GM12891 (cell line): ENCODE measurements around the gene RBPJ.

Experiments
- POLR2A ChIP-seq: IDR thresholded peaks from 2 replicates; pipeline ENCODE4 v1.6.1; 2011; ENCODE audit warnings: low read depth, low read length, control low read depth
- POLR2AphosphoS5 ChIP-seq: IDR thresholded peaks from 2 replicates; pipeline ENCODE4 v1.6.1; 2011; ENCODE audit warnings: low read depth, low read length, control low read depth
- TAF1 ChIP-seq: IDR thresholded peaks from 2 replicates; pipeline ENCODE4 v1.6.1; 2011; ENCODE audit warnings: low read depth, low read length, control low read depth

DNA sequence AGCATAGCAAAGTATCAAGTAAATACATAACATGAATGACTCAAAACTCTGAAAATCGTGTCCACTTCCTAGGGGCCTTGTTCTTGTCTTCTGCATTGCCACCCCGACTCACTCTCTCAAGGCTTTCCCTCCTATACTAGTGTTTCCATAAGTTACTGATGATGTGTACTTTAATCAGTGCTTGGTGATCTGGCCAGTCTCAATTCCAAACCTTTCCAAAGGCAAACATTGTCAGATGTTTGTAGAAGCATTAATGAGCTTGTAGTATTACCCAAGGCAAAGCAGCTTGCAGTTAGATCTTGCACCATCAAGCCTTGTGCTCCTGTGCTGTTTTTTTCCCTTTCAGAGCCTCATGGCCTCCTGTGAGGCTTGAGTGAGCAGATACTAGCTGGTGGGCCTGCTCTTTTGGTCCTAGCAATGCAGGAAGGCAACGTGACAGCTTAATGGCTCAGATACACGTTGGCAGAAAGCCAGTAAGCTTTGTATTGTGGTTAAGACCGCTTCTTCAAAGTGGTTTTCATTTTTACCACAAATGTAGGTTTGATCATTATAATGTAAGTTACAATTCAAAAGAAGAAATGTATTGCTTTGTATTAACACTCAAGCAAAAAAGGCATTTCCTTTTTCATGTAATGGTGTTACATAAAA lies 51.8 kb downstream of the RBPJ start:
- TF ChIP-seq POLR2AphosphoS5 (no peak), POLR2A (no peak), TAF1 (no peak)
